Neuron (in vitro differentiated cells): ENCODE measurements around the gene CRYBA2.

Experiments used
- H2AFZ ChIP-seq: one replicate; pipeline ENCODE4 v1.6.1; 2013; ENCODE audit warnings: low read depth, mild to moderate bottlenecking, inconsistent platforms, low read length, moderate library complexity
- H3K27me3 ChIP-seq: one replicate; pipeline ENCODE4 v1.6.1; 2013; ENCODE audit warnings: low read length; ENCODE audit not compliant: insufficient read depth
- H3K36me3 ChIP-seq: one replicate; pipeline ENCODE4 v1.6.1; 2013; ENCODE audit warnings: low read length; ENCODE audit not compliant: insufficient read depth
- H3K4me1 ChIP-seq: one replicate; pipeline ENCODE4 v1.6.1; 2013; ENCODE audit warnings: low read length; ENCODE audit not compliant: insufficient read depth
- H3K4me3 ChIP-seq: 2 replicates; pipeline ENCODE4 v1.5.1; 2013; ENCODE audit warnings: mild to moderate bottlenecking, low read length, moderate library complexity
- H3K9me3 ChIP-seq: one replicate; pipeline ENCODE4 v1.6.1; 2013; ENCODE audit warnings: low read length

The CRYBA2 gene

DNA sequence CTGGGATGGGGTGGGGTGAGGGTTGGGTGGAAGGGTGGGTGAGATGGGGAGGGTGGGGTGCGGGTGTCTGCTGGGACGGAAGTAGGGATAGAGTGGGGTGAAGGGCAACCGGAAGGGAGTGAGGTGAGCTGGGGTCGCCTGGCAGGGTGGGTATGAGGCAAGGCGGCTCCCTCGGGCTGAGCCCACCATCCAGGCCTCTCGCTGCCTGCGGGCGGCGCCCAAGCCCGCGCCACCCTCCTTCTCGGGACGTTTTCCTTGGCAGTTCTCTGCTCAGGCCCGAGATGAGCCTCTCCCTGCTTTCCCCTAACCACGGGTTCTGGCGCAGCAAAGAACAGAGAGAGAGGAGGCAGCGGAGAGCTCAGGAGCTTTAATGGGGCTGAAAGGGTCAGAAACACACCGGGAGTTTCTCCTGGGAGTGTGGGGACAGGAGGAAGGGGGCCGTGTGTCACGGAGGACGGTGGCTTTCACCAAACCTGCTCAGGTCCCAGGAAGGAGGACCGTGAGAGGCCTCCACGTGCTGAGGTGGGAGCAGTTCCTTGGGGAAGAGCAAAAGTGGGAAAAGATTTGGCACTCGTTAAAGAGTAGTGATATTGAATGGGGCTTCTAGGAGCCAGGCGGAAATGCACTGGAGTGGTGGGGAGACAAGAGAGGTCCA is 12.4 kb downstream of the CRYBA2 start:
- Histone ChIP-seq H2AFZ (no peak overlapping the region), H3K36me3 (no peaks in the 10 kb centered on the region), H3K9me3 (no peaks in the 10 kb centered on the region), H3K4me3 (no peak overlapping the region), H3K4me1 (peaks cover 20% of the 10 kb centered on the region), H3K27me3 (peaks cover 71% of the 10 kb centered on the region)

DNA sequence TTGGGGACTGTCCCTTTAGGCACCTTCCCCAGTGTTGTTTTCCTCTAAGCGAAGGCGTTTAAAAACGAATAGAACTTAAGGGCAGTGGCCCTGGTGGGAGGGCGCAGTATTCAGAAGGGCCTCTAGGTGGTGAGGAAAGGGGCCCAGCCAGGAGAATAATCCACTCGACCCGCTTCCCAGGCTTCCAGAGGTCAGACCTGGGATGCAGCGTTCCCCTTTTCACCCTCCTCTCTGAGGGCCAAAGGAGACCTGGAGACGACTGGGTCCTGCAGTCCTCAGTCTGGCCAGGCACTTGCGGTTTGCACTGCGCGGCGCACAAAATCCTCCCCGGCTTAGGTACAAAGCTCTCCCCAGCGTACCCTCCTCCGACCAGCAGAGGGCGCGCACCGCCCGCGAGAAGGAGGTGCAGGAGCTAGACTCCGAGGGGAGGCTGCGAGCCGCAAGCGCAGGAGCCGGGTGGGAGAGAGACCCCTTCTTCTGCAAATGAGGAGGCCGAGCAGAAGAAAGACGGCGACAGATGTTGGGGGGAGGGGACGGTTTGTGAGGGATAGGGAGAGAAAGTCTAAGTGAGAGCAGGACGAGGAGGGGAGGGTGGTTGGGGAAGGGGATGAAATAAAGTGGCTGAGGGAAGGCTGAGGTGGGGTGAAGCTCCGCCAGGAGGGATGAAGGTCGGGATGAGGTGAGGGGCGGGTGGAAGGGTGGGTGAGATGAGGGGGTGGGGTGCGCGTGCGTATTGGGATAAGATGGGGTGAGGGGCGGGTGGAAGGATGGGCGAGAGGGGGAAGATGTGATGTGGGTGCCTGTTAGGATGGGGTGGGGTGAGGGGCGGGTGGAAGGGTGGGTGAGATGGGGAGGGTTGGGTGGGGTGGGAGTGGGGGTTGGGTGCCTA is 13.1 kb downstream of the CRYBA2 start:
- Histone ChIP-seq H3K27me3 (peaks cover 73% of the 10 kb centered on the region), H3K4me3 (peak overlapping the region; percentile 28), H3K4me1 (peaks cover 17% of the 10 kb centered on the region), H2AFZ (peak overlapping the region; percentile 24), H3K36me3 (no peaks in the 10 kb centered on the region), H3K9me3 (no peaks in the 10 kb centered on the region)

DNA sequence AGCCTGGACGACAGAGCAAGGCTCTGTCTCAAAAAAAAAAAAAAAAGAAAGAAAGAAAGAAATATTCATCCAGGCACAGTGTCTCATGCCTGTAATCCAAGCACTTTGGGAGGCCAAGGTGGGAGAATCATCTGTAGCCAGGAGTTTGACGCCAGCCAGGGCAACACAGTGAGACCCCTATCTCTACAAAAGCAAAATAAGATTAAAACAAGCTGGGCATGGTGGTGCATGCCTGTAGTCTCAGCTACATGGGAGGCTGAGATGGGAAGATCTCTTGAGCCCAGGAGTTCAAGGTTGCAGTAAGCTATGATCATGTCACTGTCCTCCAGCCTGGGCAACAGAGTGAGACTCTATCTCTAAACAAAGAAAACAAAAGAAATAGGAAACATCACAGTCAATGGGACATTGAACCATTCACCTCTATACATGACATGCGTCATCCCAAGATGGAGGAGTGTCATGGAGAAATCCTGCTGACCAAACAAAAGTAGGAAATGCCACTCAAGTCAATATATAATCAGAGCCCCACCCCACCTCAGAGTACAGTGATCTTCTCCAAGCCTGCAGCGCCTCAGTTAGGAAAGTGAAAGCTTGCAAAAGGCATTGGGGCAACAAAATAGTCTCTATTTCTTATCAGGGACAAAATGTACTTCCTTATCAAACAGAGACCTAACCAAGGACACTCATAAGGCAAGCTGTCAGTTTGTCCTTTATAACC is 18.0 kb downstream of the CRYBA2 start:
- H3K27me3 ChIP-seq = peaks cover 34% of the 10 kb centered on the region
- H3K36me3 ChIP-seq = no peaks in the 10 kb centered on the region
- no peak overlapping the region for H3K4me3 ChIP-seq
- H3K4me1 ChIP-seq = peaks cover 9% of the 10 kb centered on the region
- H3K9me3 ChIP-seq = peaks cover 1% of the 10 kb centered on the region
- no peak overlapping the region for H2AFZ ChIP-seq

DNA sequence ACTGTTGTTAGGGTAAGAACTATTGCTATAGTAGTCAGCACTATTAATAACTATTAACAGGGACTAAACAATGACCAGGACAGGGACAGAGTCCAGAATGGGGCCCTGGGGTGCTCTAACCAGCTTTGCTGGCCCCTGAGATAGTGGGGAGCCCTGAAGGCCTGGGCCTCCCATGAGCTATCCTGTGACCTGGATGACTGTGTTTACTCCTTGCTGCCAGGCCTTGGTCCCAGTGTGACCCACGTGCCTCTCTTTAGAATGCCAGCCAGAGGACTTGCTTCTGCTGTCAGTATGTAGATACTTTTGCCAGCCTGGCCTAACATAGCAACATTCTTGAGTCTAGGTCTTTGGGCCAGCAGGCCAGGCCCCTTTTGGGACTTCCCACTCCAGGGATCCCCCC is 22.3 kb downstream of the CRYBA2 start:
- no peaks in the 10 kb centered on the region for H3K36me3 ChIP-seq
- H3K9me3 ChIP-seq = peaks cover 1% of the 10 kb centered on the region
- no peak overlapping the region for H3K4me3 ChIP-seq
- peaks cover 16% of the 10 kb centered on the region for H3K27me3 ChIP-seq
- no peak overlapping the region for H2AFZ ChIP-seq
- H3K4me1 ChIP-seq = peaks cover 6% of the 10 kb centered on the region

DNA sequence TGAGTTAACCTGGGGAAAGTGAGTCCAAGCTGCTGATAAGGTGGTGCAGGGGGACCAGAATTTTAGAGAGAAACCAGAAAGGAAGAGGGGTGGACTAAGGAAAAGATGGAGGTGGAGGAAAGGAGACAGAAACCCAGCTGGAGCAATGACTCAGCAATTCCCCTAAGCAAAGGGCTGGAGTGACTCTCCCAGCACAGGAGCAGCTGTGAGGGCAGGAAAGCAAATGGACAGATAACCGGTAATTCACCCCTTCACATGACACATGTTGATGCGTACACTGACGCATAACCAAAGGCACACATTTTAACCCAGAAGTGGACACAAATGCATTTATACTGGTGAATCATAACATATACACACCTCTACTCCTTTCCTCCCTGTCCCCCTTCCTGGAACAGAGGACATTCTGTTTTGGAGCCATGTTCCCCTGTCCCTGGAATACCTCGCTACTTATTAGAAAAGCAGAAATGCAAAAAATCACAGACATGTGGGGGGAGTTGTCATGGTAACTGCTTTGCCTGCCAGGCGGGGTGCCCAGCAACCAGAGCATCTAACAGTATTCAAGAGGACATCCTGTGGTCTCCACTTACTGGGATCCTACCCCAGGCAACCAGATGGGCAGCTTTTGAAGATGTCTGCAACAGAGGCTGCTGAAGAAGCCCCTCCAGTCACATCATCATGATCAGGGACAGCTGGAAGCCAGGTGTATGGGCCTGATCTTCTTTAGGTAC is 29.0 kb downstream of the CRYBA2 start:
- Histone ChIP-seq H3K9me3 (no peaks in the 10 kb centered on the region), H2AFZ (no peak overlapping the region), H3K27me3 (peaks cover 22% of the 10 kb centered on the region), H3K36me3 (no peaks in the 10 kb centered on the region), H3K4me1 (peaks cover 32% of the 10 kb centered on the region), H3K4me3 (no peak overlapping the region)

DNA sequence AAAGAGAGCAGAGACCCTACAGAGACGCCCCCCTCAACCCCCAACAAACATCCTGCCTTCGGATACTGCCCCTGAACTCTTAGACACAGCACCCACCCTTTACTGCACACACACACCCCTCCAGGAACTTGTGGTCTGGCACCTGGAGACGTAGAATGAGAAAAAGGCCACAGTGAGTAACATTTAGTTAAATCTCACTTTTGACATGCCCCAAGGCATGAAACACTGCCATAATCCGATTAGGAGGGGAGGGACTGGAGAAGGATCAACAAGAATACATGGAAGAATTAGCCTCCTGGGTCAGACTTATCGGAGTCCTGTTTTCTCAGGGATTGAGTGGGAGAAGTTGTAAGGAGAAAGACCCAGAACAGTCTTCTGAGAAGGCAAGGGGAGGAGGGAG is 29.6 kb downstream of the CRYBA2 start:
- H3K36me3 ChIP-seq = no peaks in the 10 kb centered on the region
- no peak overlapping the region for H2AFZ ChIP-seq
- H3K27me3 ChIP-seq = peaks cover 22% of the 10 kb centered on the region
- H3K4me1 ChIP-seq = peaks cover 37% of the 10 kb centered on the region
- peak overlapping the region; percentile 23 for H3K4me3 ChIP-seq
- no peaks in the 10 kb centered on the region for H3K9me3 ChIP-seq

DNA sequence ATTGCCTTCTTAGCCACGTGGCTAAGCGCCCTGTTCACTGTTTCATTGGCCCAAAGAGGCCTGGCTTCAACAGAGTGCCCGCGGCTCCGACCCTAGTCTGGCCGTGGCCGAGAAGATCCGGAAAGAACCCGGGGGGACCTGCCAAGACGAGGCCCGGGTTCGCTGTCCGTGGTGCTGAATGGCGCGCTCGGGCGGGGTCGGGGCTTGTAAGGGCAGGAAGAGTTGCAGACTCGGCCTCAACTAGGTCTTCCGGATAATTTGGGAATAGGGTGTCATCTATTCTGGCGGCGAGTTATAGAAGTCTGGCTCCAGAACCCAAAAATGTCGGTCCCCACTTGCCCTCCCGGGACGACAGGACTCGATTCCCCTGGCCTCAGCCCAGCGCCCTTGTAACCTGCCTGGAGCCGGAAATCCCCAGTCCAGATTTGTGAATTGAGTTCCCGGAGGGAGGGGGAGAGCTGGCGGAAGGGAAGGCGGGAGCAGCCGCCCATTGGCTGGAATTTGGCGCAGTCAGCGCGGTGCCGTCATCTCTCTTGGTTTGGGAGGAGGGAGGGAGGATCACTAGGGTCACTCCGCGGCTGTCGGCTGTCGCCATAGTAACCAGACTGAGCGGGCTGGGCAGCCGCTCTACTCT is 30.2 kb downstream of the CRYBA2 start:
- Histone ChIP-seq H3K9me3 (no peaks in the 10 kb centered on the region), H2AFZ (peak overlapping the region; percentile 69), H3K4me1 (peaks cover 37% of the 10 kb centered on the region), H3K27me3 (peaks cover 28% of the 10 kb centered on the region), H3K4me3 (peak overlapping the region; percentile 53), H3K36me3 (no peaks in the 10 kb centered on the region)

DNA sequence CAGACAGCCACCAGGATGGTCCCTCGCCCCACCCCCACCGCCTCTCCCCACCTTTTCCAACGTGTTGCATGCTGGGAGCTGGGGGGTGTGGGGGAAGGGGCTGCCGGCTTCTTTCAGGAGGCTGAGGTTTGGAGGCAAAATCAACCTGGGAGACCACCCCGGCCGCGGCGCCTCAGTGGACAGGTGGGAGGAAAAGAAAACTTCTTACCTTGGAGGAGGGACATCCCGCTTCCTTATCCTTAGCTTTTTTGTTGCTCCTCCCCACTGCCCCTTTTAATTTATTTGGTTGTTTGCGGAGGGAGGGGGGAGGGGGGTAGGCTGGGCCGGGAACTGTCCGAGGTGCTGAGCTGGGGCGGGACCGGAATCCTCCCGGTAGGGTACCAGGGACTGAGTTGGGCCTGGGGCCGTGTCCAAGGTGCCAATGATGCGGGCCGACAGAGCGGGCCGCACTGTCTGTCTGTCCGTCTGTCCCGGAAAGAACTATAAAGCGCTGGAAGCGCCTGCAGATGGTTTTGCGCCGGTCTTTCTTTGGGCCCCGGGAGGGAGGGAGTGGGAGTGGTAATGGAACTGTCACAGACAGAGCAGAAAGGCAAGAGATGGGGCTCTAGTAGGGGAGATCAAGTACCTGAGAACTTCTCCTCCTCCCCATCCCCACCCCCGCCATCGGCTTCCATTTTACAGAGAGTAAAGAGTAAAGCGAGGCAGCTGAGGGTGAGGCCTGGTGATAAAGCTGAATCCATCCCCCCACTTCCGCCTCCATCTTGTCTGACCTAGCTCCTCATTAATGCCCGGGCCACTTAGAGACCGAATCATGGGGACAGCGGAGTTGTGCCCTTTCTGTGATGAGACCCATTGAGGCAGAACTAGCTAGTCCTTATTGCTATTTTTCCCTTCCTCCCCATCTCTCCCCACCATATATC is 31.3 kb downstream of the CRYBA2 start:
- H3K4me1 ChIP-seq = peaks cover 37% of the 10 kb centered on the region
- peaks cover 36% of the 10 kb centered on the region for H3K27me3 ChIP-seq
- H2AFZ ChIP-seq = peak overlapping the region; percentile 69
- peak overlapping the region; percentile 72 for H3K4me3 ChIP-seq
- no peaks in the 10 kb centered on the region for H3K36me3 ChIP-seq
- H3K9me3 ChIP-seq = no peaks in the 10 kb centered on the region

DNA sequence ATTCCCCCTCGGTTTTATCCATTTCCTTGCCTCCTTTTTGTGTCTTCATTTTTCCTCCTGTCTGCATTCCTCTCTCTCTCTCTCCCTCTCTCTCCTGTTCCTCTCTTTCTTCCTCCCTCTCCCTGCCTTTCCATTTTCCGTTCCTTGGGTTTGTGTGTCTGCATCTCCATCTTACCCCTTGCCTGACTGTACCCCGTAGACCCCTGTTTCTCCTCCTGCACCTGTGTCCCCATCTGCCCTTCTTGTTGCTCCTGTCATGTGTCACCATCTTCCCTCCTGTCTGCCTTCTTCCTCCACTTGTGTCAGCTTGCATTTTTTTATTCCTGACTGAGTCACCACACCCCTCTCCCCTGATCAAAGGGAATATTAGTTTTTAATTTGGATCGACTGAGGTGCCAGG is 32.0 kb downstream of the CRYBA2 start:
- H3K27me3 ChIP-seq = peaks cover 34% of the 10 kb centered on the region
- peaks cover 37% of the 10 kb centered on the region for H3K4me1 ChIP-seq
- H3K4me3 ChIP-seq = peak overlapping the region; percentile 72
- H3K9me3 ChIP-seq = no peaks in the 10 kb centered on the region
- no peak overlapping the region for H2AFZ ChIP-seq
- no peaks in the 10 kb centered on the region for H3K36me3 ChIP-seq

DNA sequence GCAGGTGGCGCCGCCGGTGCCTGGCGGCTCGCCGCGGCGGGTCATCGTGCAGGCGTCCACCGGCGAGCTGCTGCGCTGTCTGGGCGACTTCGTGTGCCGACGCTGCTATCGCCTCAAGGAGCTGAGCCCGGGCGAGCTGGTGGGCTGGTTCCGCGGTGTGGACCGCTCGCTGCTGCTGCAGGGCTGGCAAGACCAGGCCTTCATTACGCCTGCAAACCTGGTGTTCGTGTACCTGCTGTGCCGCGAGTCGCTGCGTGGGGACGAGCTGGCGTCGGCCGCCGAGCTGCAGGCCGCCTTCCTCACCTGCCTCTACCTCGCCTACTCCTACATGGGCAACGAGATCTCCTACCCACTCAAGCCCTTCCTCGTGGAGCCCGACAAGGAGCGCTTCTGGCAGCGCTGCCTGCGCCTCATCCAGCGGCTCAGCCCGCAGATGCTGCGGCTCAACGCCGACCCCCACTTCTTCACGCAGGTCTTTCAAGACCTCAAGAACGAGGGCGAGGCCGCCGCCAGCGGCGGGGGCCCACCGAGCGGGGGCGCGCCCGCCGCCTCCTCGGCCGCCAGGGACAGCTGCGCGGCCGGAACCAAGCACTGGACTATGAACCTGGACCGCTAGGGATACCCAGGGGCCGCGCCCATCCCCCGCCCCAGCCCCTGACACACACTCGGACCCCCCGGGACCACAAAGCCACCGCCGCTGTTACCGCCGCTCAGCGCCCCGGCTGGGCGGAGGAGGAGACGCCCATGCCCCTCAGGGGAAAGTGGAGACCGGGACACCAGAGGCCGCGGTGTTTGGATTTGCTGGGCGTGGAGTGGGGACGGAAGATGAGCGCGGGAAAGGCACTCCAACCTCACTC is 32.7 kb downstream of the CRYBA2 start:
- peak overlapping the region; percentile 72 for H3K4me3 ChIP-seq
- peaks cover 37% of the 10 kb centered on the region for H3K27me3 ChIP-seq
- no peak overlapping the region for H2AFZ ChIP-seq

DNA sequence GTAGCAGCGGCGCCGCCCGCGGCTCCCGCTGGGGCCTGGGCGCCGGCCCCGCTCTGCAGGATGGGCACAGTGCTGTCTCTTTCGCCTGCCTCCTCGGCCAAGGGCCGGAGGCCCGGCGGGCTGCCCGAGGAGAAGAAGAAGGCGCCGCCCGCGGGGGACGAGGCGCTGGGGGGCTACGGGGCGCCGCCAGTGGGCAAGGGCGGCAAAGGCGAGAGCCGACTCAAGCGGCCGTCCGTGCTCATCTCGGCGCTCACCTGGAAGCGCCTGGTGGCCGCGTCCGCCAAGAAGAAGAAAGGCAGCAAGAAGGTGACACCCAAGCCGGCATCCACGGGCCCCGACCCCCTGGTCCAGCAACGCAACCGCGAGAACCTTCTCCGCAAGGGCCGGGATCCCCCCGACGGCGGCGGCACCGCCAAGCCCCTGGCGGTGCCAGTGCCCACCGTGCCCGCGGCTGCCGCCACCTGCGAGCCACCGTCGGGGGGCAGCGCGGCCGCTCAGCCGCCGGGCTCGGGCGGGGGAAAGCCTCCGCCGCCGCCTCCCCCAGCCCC is 33.4 kb downstream of the CRYBA2 start:
- Histone ChIP-seq H3K36me3 (no peaks in the 10 kb centered on the region), H3K27me3 (peaks cover 42% of the 10 kb centered on the region), H3K4me1 (peaks cover 37% of the 10 kb centered on the region), H3K4me3 (peak overlapping the region; percentile 72), H2AFZ (peak overlapping the region; percentile 87), H3K9me3 (no peaks in the 10 kb centered on the region)

More for the DNA sequence above, 32.7 kb downstream of the CRYBA2 start:
- H3K4me1 ChIP-seq = peaks cover 37% of the 10 kb centered on the region
- H3K9me3 ChIP-seq = no peaks in the 10 kb centered on the region
- H3K36me3 ChIP-seq = no peaks in the 10 kb centered on the region
